HG02610 (cell line): ENCODE measurements around the gene SLC52A1.
"Not testable (repeated sequence)": the region's sequence is repeated elsewhere in the genome, so short reads cannot be mapped to it uniquely, and the experiment has no call there.

Source experiments
- ATAC-seq: cut with Tn5 transposase; IDR thresholded peaks from one replicate; pipeline ENCODE4 v1.9.1; 2021; ENCODE audit warnings: mild to moderate bottlenecking, moderate library complexity; ENCODE audit not compliant: unreplicated experiment

Gene SLC52A1

DNA sequence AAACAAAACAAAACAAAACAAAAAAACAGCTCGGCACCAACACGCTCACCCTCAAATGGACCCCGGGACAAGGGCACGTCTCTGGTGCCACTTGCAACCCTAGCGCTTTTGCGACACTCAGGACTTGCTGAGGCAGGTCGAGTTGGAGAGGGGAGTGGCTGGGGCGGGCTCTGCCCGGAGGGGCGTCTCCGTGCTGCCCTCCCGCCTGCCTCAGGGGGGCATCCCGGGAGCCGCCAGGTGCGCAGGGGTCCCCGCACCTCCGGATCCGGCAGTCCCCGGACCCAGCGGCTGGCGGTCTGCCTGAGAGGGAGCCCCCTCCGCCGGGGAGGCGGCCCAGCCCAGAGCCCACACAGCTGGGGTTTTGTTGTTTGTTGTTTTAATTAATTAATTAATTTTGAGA lies at the start of gene SLC52A1:
Gene SLC52A1, minus strand, starts transcription at position 112 of the 400 bp plus-strand sequence. CDS start 820 bp downstream, outside the sequence.
- no peak for ATAC-seq

DNA sequence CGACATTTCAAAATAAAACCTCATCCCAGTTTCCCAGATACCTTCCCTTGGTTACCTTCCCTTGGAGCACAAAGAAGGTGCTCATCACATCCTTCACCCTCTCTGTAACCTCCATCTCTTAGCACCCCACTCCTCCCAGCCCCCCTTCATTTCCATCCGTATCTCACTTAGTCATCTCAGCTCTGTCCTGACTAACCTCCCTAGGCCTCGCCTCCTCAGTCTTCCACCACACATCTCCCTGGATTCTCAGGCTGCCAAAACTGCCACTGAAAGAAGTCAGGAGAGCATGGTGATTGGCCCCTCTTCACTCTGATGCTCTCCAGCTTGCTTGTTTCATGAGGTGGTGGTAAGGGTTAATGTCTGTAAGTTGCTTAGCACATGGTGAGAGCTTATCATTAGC lies 45.4 kb upstream of the SLC52A1 start:
- no peak for ATAC-seq

DNA sequence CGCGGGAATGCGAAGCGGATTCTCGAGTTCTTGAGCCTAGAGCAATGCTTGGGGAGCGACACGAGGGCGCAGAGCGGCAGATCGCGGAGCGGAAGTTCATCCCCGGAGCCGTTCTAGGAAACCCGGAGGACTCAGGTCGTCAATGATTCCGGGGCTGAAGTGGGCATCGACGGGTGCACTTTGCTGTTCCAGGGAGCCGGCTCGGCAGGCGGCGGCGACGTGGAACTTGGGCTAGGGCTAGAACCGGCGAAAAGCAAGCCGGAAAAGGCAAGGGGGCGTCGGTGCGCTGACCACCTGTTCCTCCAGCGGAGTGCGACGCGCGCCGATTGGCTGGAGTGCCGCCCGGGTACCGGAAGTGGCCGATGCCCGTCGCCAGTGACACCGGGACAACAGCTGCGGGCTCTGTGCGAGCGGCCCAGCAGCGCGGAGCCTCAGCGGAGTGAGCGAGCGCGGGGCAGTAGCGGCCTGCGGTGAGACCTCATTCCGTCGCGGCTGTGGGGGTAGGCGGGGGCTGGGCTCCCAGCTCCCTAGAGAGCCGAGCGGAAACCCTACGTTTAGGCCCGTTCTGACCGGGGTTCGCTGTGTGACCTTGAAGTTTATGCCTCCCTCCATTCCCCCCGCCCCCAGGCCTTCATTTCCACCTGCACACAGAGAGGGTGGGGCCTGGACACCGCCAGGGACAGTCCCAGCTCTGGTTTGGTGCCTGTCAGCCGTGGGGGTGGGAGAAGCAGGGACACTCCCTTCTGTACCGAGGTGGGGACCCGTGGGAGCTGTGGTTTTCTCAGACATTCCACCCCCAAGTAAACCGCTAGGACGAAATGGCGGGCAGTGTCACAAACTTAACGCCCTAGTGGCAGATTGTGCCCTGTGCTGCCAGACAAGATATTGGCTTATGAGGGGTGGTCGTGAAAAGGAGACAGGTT lies 43.1 kb upstream of the SLC52A1 start, which contains the start of gene ZFP3:
Gene ZFP3, plus strand, starts transcription at position 362 of the 923 bp plus-strand sequence. CDS start 13,038 bp downstream, outside the sequence.
- peak; percentile 80 for ATAC-seq

DNA sequence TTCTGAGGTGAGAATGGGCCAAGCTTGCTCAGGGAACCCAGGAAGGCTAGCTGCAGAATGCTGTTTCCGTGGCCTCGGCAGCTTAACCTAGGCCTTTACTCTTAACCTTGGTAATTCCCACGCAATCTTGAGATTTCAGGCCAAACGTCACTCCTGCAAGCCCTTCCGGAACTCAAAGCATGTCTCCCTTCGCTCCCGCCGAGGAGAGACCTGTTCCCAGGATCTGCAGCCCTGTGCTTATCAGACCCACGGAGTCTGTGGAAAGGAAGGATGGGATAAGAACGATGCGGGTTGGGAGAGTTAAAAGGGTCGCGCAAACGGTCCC lies 42.5 kb upstream of the SLC52A1 start:
- ATAC-seq: no peak

DNA sequence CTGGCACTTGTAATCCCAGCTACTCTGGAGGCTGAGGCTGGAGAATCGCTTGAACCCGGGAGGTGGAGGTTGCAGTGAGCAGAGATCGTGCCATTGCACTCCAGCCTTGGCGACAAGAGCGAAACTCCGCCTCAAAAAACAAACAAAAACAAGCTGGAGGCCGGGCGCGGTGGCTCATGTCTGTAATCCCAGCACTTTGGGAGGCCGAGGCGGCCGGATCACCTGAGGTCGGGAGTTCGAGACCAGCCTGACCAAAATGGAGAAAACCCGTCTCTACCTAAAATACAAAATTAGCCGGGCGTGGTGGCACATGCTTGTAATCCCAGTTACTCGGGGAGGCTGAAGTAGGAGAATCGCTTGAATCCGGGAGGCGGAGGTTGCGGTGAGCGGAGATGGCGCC lies 42.0 kb upstream of the SLC52A1 start:
- ATAC-seq: not testable (repeated sequence)

DNA sequence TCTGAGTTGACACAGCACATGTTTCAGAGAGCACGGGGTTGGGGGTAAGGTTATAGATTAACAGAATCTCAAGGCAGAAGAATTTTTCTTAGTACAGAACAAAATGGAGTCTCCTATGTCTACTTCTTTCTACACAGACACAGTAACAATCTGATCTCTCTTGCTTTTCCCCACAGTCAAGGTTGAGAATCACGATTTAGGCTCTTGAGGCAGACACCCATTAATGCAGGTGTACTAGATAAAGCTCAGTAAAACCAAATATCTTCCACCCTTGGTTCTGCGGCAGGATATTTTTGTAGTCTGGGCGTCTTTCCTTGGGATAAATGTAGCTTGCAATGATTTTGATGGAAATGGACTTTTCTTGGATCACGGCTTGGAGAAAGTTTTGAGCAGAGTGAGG lies 40.2 kb upstream of the SLC52A1 start:
- not testable (repeated sequence) for ATAC-seq

DNA sequence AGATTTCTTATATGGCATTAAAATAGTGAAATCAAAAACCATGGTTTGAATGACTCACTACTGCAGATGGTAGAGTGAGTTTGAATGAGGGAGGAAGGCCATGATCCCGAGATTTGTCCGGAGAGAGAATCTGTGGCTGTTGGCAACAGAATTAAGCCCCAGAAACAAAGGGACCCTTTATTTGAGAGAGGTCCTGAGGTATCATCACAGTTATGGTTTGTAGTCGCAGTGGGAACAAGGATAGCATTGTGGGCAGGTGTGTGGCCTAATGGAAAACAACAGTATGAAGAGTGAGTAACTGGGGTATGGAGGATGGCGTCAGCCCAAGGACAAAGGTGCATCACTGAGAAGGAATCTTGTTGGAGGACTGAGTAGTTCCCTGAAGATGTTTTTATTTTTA lies 34.5 kb upstream of the SLC52A1 start:
- no peak for ATAC-seq

DNA sequence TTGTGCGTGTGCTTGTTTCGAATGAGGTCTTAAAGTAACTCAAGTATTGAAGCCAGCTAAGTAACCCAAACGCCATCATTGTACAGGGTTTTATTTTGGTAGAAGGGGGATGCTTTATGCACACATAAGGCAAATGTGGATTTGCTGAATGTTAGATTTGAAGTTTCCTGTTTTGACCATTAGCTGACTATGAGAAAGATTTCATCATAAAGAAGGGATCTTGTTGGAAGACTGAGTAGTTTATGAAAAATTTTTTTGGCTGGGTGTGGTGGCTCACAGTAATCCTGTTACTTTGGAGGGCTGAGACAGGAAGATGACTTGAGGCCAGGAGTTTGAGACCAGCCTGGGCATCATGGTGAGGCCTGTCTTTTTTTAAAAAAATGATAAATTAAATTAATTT lies 33.0 kb upstream of the SLC52A1 start:
- ATAC-seq: no peak

DNA sequence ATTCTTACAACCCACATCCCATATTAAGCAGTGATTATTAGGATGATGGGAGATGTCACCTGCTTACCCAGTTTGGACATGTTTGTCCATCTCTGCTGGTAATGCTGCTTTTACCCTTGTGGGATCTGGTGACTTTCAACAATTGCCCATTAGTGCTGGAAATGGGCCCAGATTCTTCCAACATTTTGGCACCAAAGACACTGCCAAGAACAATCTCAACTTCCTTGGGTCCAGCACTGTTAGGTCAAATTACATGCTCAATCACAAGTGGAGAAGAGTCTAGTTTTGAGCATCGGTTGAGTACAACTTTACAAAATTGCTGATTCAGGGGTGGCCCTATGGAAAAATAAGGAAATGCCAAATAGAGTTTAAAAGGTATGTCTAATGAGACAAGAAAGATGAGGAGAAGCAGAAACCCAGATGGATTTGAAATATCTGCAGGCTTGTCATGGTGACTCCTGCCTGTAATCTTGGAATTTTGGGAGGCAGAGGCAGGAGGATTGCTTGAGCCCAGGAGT lies 30.1 kb upstream of the SLC52A1 start:
- no peak for ATAC-seq

DNA sequence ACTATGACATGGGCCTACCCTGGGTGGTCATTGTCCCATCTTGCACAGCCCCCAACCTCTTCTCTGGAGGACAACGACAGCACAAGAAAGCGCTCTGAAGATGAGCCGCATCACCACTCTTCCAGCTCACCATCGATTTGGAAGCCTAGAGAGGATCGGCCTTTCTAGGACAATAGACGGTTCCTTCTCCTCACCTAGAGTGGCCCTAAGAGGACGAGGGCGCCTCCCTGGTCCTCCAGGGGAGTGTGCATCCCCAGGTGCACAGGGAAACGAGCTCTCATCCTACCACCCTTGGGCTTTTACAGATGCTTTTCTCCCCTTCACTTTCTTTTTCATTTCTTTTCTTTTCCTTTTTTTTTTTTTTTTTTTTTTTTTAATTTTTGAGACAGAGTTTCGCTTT lies 20.3 kb upstream of the SLC52A1 start:
- ATAC-seq: no peak

DNA sequence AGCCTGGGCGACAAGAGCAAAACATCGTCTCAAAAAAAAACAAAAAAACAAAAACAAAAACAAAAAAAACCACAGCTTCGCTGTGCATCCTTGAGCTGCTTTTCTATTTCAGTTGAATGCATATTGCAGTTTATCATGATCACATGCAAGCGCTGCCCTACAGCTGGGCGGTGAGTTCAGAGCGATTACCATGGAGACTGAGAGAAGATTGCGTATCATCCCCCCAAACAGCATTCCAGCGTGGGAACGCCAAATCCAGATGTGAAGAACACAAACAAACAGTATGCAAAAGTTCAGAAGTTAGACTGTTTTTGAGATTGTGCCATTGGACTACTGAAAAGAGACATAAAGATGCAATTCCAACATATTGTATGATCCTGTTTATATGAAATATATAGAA lies 15.1 kb upstream of the SLC52A1 start:
- no peak for ATAC-seq

DNA sequence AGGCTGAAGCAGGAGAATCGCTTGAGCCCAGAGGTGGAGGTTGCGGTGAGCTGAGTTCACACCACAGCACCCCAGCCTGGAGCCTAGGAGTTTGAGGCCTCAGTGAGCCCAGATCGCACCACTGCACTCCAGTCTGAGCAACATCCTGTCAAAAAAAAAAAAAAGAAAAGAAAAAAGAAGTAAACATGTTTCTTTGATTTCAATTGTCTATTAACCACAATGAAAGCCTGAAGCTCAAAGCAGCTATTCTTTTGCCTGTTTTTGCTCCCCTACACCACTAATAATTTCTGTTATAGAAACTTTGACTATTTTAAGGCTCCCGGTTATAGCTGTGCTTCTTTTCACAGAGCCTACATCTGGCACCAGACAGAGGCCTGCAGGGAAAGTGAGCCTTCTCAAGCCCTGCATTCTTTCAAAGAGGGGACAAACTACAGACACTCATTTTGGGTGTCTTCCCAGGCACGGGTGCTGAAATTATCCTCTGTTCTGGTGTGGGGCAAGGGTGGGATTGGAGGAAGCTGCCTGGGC lies 14.2 kb upstream of the SLC52A1 start:
- ATAC-seq: no peak

DNA sequence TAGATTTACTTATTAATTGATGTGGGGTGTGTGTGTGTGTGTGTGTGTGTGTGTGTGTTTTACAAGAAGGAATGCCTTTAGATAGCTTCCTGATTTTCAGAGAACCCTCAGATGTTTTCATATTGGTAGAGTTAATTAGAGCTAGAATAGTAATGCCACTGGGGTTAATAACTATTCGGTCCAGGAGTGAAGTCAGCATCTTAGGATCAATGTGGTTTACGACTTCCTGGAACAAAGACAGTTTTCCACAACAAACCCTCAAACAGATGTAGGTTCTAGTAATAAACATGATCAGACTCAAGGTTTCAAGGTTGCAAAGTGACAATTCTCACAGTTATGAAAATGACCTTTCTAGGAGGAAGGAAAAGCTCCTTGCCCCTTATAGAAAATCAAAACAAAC lies 12.2 kb upstream of the SLC52A1 start:
- no peak for ATAC-seq

DNA sequence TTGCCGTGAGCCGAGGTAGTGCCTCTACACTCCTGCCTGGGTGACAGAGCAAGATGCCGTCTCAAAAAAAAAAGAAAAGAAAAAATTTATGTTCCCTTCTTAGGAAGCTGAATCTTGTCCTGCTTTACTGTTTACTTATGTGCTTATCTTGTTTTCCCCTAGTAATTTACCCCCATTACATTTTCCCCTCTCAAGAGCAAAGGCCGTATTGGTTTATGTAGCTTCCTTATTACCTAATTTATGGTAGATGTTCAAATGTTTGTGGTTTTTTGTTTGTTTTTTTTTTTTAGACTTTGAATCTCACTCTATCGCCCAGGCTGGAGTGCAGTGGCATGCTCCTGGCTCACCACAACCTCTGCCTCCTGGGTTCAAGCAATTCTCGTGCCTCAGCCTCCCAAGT lies 10.3 kb upstream of the SLC52A1 start:
- ATAC-seq: no peak

DNA sequence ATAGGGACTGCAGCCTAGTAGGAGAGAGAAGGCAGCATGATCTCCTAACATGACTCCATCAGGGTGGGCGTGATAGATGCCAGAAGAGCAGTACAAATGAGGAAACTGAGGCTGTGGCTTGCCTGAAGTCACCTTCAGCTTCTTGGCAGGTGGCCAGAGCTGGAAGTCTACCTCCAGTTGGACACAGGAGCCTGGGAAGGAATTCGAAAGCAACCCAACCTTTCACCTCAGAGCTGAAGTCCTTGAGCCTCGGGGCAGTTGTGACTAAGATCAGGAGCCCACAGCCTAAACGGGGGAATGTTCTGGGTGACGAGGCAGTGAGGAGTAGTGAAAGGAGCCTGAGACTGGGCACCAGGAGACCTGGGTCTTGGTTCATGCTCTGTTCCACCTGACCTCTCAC lies 9.4 kb upstream of the SLC52A1 start:
- no peak for ATAC-seq

DNA sequence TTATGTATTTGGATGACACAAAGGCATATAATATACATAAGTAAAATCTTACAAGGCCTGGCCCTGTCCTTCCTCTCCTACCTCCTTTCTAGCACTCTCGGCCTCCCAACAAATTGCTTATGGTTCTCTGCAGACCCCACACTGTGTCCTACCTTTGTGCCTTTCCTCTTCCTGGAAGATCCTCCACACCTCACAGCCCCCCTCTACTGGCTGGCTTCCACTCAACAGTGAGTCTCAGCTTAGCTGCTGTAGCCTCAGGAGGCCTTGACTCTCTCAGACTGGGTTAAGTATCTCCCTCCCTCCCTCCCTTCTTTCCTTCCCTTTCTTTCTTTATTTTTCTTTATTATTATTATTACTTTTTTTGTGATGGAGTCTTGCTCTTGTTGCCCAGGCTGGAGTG lies 8.3 kb upstream of the SLC52A1 start:
- no peak for ATAC-seq

DNA sequence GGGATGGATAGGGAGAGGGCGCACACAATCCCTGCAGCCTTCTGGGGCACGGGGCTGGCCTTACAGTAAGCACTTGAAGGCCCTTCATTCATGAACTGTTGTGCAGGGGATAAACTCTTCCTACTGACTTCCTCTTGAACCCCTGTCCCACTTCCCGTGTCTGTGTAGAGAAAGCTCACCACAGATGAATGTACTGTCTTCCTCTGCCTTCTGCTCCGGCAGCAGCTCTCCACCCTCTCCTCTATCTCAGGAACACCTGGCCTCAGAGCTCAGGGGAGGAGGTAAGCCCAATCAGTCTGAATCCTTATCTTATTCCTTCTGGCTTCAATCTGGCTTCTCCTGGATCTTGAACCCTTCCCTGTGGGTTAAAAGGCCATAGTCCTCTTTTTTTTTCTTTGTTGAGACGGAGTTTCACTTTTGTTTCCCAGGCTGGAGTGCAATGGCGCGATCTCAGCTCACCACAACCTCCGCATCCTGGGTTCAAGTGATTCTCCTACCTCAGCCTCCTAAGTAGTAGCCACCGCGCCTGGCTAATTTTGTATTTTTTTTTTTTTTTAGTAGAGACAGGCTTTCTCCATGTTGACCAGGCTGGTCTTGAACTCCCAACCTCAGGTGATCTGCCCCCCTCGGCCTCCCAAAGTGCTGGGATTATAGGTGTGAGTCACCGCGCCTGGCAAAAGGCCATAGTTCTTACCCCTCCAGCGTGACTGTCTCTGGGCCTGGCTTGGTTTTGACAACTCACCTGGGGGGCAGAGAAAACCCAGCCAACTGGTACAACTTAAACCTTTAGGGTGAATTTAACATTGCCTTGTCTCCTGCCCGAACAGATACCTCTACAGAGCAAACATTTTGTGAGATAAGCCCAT lies 7.2 kb upstream of the SLC52A1 start:
- ATAC-seq: no peak

DNA sequence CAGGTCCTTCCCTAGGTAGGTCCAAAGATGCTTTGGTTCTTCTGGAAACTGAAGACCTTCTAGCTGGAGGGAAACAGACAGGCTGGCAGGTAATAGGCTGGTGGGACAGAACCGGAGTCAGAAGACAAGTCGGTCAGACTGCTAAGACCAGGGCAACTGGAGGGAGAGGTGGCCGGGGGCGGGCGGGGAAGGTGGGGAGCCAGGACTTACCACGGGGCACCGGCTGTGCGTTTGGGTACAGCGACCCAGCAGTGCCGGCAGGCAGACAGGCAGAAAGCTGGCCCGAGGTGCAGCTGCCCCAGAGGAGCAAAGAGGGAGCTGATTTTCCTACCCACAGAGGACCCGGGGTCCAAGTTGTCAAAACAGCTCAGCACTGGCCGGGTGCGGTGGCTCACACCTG lies 575 bp downstream of the SLC52A1 start:
- no peak for ATAC-seq

DNA sequence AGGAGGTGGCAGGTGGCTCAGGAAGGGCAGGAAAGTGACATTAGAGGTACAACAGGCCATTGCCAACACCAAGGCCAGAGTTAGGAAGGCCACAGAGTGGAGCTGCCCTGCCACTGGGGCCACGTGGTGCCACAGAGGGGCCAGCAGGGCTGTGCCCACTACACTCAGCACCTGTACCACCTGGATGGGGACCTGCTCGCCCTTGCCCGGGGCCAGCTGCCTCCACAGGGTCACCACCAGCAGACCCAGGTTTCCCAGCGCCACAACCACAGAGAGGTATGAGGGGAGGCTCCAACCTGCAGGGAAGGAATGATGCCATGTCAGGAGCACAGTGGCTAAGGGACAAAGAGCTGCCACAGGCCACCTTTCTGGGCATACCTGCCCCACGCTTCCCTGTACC lies 1.2 kb downstream of the SLC52A1 start:
- ATAC-seq: no peak

DNA sequence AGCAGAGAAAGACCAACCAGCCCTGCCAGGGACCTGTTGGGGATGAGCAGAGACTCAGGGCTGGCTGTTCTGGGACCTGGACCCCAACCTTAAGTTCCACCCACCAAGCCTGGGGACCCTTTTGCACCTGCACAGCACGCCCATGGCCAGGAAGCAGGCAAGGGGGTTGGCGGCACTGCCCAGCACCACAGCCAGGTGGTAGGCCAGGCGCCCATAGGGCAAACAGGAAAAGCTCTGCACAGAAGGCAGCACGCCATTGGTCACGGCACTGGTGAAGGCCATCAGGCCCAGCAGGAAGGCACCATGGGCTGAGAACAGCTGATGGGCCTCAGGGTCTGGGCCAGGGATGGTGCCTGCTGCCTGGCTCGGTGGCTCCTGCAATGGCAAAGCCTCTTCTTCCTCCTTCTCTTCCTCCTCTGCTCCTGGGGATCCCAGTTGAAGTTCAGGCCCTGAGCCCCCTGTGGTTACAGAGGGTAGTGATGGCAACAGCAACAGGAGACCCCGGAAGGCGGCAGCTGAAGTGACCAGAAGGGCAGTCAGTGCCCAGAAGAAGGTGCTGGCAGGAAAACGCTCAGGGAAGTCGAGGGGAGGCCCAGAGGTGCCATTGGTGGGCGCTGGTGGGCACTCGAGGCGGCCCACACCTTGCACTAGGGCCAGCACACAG lies 1.7 kb downstream of the SLC52A1 start:
- ATAC-seq: no peak

DNA sequence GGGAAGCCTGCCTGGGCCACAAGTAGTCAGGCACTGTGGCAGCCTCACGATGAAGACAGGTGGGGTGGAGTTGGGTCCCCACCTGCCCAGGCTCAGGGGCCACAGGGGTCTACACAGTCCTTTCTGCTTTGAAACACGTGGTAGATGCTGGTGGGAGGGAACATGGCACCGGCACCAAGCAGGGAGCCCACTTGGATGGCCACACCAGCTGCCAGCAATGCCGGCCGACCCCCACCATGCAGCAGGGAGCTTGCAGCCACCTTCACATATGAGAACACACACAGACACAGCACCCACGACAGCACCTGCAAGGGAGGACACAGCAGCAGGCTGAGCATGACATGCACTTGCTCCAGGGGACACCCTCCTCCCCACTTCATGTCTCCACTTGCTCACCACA lies 2.4 kb downstream of the SLC52A1 start:
- no peak for ATAC-seq
